ENCODE data around the gene VIT.
"Not testable (repeated sequence)": the region's sequence is repeated elsewhere in the genome, so short reads cannot be mapped to it uniquely, and the experiment has no call there.

The VIT gene

DNA sequence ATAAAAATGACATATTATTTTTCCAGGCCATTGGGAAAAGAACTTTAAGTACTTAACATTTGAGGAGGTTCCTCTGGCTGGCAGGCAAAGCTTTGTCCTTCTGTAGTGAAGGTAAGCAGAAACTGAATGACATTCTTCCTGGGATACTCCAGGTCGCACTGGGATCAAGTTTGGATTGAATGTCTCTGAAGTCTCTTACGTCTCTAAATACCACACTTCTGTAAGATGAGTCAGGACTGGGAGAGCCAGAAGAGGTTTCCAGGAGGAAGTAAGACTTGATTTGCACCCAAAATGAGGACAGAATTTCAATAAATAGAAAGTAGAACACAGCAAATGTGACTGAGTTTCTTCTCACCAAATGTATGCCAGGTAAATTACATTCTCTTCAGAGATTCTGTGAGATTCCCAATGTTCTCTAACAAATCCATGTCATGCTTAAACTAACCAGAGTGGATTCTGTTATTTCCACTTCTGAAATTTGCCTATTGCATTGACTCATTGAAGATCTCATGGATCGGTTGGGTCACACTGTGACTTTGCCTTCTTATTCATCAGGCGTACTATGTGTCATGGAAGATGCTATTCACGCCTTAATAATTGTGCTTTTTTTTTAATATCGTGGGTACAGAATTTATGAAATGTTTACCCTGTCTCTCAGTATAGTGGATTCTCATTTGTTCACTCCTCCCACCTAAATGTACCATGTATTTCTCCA, 25.5 kb upstream of the VIT start:
- no peak overlapping the region for H3K27ac Mint-ChIP-seq
- H3K4me3 Mint-ChIP-seq, result no peak overlapping the region
- no peak for ATAC-seq
- no peaks in the 10 kb centered on the region for H3K9me3 Mint-ChIP-seq
- H3K4me1 Mint-ChIP-seq, result no peaks in the 10 kb centered on the region
- H3K27me3 Mint-ChIP-seq, result peaks cover 19% of the 10 kb centered on the region
- no peaks in the 10 kb centered on the region for H3K36me3 Mint-ChIP-seq

DNA sequence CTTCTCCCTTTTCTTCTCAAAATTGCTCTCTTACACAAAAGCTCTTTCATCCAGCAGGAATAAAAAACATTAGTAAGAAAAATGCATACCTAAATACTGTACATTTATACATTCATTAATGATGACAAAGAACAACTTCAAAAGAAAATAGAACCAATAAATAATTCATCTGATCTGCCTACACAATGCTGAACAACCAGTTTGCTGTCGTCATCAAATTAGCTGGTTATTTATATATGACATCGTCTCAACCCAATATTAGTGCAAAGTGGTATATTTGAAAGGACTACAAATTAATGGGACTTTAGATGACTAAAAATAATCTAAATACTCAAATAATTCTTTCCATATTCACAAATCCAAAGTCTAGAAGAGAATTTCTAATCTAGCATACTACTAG, 24.8 kb upstream of the VIT start:
- Mint-ChIP-seq H3K27ac (no peak overlapping the region), H3K9me3 (no peaks in the 10 kb centered on the region), H3K4me1 (no peaks in the 10 kb centered on the region), H3K27me3 (peaks cover 26% of the 10 kb centered on the region), H3K36me3 (no peaks in the 10 kb centered on the region), H3K4me3 (no peak overlapping the region)
- ATAC-seq, result no peak

DNA sequence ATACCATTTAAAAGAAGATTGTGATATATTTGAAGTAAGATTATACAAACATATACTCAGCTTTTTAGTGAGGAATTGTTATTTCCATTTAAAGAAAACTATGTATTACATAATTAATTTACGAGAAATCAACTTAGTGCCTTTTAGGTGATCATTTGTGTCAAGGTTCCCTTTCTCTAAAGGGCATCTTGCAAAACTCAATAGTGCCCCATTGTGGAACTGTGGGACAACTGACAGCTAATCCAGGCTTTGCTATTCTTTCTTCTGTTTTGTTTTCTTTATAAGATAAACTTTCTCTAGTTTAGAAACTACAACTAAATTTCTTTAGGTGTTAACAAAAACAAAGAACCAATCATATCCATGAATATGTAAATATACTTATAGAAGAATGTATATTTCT, 24.3 kb upstream of the VIT start:
- Mint-ChIP-seq H3K9me3 (no peaks in the 10 kb centered on the region), H3K4me3 (no peak overlapping the region), H3K36me3 (no peaks in the 10 kb centered on the region), H3K27ac (no peak overlapping the region), H3K4me1 (no peaks in the 10 kb centered on the region), H3K27me3 (peaks cover 30% of the 10 kb centered on the region)
- no peak for ATAC-seq

DNA sequence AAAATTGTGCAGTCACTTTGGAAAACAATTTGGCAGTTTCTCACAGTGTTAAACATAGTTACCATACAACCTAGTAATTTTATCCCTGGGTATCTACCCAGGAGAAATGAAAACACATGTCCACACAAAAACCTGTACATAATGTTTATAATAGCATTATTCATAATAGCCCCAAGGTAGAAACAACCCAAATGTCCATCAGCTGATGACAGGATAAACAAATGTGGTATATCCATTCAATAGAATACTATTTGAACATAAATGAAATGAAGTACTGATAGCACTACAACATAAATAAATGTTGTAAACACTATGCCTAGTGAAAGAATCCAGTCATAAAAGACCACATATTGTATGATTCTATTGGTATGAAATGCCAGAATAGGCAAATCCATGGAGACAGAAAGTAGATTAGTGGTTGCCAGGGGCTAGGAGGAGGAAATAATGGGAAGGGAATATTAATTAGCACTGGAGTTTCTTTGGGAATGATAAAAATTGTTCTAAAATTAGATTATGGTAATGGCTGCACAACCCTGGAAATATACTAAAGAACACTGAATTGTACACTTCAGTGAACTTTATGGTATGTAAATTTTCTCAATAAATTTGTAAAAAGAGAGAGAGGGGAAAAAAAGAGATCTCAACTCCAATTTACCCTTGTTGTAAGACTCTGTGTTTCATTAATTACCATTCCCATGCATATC, 20.8 kb upstream of the VIT start:
- H3K4me1 Mint-ChIP-seq, result no peaks in the 10 kb centered on the region
- peaks cover 41% of the 10 kb centered on the region for H3K27me3 Mint-ChIP-seq
- H3K9me3 Mint-ChIP-seq, result peaks cover 13% of the 10 kb centered on the region
- H3K4me3 Mint-ChIP-seq, result no peak overlapping the region
- H3K27ac Mint-ChIP-seq, result no peak overlapping the region
- no peak for ATAC-seq
- no peaks in the 10 kb centered on the region for H3K36me3 Mint-ChIP-seq

DNA sequence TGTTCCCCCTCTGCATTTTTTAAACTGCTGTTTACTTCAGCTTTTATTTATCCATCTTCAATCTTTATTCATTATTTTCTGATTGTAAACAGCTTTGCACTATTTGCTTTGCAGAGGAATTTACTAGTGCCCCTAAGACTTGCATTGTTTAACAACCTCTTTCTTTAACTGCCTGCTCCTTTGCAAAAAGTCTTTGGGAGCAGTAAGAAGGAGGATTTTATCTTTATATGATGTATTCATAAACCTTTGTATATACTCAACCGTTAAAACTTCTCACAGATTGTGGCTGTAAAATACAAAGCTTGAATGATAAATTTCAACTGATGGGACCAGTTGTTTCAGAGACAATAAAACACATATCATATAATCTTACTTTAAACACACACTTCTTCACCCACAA, 20.1 kb upstream of the VIT start:
- ATAC-seq, result no peak
- H3K36me3 Mint-ChIP-seq, result no peaks in the 10 kb centered on the region
- H3K27me3 Mint-ChIP-seq, result peaks cover 47% of the 10 kb centered on the region
- H3K9me3 Mint-ChIP-seq, result peaks cover 14% of the 10 kb centered on the region
- no peaks in the 10 kb centered on the region for H3K4me1 Mint-ChIP-seq
- no peak overlapping the region for H3K27ac Mint-ChIP-seq
- H3K4me3 Mint-ChIP-seq, result no peak overlapping the region

DNA sequence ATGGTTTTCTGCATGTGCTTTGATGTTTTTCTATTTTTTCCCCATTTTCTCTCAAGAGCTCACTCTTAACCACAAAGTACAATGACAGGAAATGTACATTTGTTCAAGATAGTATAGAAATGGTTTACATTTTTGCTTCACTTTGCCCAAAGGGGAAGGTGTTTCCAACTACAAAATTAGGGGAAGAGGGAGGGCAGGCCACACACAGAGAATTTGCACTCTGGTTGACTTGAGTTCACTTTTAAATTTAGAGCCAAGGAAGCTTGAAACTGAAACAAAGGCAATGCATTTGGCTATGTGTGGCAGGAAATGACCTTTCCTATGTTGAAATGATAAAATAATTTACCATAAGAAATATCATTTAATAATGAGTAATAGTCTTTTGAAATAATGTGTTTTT, 19.1 kb upstream of the VIT start:
- Mint-ChIP-seq H3K27me3 (peaks cover 49% of the 10 kb centered on the region), H3K4me1 (no peaks in the 10 kb centered on the region), H3K4me3 (no peak overlapping the region), H3K9me3 (peaks cover 14% of the 10 kb centered on the region), H3K36me3 (no peaks in the 10 kb centered on the region), H3K27ac (no peak overlapping the region)
- ATAC-seq, result no peak

DNA sequence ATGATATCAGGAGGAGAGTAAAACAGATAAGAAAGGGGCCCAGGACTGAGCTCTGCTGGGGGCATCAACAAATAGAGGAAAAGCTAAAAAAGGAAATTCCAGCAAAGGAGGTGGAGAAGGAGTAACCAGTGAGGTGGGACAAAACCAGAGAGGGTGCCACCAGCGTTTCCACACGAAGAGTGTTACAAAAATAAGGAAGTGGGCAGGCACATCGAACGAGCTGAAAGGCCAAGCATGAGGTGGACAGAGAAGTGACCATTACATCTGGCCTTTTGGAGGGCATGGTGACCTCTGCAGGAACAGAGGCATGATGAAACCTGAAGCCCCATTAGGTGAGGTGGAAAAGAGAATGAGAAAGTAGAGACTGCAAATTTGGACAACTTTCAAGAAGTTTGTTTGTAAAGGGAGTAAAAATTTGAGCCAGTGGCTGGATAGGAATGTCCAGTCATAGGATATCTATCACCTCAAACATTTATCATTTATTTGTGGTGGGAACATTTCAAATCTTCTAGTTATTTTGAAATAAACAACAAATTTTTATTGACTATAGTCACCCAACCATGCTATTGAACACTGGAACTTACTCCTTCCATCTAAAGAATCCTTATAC, 18.4 kb upstream of the VIT start:
- ATAC-seq, result no peak
- Mint-ChIP-seq H3K9me3 (peaks cover 18% of the 10 kb centered on the region), H3K36me3 (no peaks in the 10 kb centered on the region), H3K27me3 (peaks cover 56% of the 10 kb centered on the region), H3K4me3 (no peak overlapping the region), H3K27ac (no peak overlapping the region), H3K4me1 (no peaks in the 10 kb centered on the region)

DNA sequence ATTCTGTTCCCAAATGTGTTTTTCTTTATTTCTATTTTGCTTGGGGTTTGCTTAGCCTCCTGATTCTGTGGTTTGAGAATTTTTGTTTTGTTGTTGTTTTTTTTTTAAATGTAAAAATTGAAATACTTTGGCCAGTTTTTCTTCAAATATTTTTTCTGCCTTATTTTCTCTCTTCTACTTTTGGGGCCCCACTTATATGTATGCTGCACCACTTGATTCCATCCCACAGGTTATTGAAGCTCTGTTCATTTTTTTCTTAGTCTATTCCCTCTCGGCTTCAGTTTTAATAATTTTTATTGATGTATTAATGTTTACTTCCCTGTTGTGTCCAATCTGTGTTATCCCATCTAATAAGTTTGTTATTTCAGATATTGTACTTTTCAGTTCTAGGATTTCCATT, 17.7 kb upstream of the VIT start:
- Mint-ChIP-seq H3K36me3 (no peaks in the 10 kb centered on the region), H3K27ac (no peak overlapping the region), H3K4me1 (no peaks in the 10 kb centered on the region), H3K4me3 (no peak overlapping the region), H3K9me3 (peaks cover 18% of the 10 kb centered on the region), H3K27me3 (peaks cover 62% of the 10 kb centered on the region)
- no peak for ATAC-seq

DNA sequence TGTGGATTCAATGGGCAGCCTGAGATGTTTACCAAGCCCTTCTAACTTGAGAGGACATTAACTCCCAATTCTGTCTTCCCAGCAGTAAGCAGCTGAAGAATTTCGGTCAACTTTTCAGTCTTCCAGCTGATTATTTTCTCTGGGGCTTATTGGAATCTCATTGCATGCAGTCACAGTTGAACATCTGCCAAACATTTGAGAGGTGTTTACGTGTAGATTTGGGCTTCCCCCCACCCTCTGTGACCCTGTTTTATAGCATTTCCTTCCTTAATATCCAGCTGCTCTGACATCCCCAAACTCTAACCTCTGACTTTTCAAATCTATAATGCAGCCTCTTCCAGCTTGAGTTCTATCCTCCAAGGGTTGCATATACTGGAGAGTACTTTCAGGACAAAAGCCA, 16.5 kb upstream of the VIT start:
- H3K9me3 Mint-ChIP-seq, result peaks cover 18% of the 10 kb centered on the region
- no peaks in the 10 kb centered on the region for H3K36me3 Mint-ChIP-seq
- no peak overlapping the region for H3K27ac Mint-ChIP-seq
- H3K27me3 Mint-ChIP-seq, result peaks cover 69% of the 10 kb centered on the region
- ATAC-seq, result no peak
- no peaks in the 10 kb centered on the region for H3K4me1 Mint-ChIP-seq
- H3K4me3 Mint-ChIP-seq, result no peak overlapping the region

DNA sequence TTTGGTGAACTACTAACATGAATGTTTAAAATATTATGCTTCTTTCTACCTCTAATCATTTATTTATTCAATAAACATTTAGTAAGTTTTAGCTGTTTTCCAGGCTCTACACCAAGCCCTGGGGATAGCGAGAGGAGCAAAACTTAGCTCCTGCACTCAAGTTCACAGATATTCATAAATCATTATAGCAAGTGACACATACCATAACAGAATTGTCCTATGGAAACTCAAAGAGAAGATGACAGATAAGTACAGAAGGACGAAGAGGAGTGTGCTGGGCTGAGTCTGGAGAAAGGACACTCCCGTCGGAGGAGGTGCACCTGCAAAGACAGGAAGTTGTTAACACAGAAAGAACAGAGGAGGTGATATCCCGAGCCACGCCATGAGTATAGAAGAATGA, 13.9 kb upstream of the VIT start:
- no peak overlapping the region for H3K27ac Mint-ChIP-seq
- H3K9me3 Mint-ChIP-seq, result peaks cover 18% of the 10 kb centered on the region
- ATAC-seq, result no peak

DNA sequence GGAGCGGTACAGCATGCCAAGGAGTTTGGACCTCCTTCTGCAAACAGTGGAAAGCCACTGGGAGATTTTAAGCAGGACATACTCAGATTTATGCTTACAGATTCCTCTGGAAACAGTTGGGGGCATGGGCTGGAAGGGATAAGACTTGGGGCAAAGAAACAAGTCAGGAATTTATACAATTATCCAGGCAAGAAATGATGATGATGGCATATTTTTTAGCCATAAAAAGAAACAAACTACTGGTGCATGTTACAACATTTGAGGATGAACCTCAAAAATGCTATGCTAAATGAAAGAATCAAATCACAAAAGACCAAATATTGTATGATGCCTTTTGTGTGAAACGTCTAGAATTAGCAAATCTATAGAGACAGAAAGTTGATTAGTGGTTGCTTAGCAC, 13.5 kb upstream of the VIT start:
- ATAC-seq, result no peak
- H3K9me3 Mint-ChIP-seq, result peaks cover 14% of the 10 kb centered on the region
- no peaks in the 10 kb centered on the region for H3K36me3 Mint-ChIP-seq
- no peaks in the 10 kb centered on the region for H3K4me1 Mint-ChIP-seq
- H3K27me3 Mint-ChIP-seq, result peaks cover 52% of the 10 kb centered on the region
- no peak overlapping the region for H3K27ac Mint-ChIP-seq
- no peak overlapping the region for H3K4me3 Mint-ChIP-seq

More for the DNA sequence above, 13.9 kb upstream of the VIT start:
- Mint-ChIP-seq H3K4me1 (no peaks in the 10 kb centered on the region), H3K4me3 (no peak overlapping the region), H3K36me3 (no peaks in the 10 kb centered on the region), H3K27me3 (peaks cover 52% of the 10 kb centered on the region)

DNA sequence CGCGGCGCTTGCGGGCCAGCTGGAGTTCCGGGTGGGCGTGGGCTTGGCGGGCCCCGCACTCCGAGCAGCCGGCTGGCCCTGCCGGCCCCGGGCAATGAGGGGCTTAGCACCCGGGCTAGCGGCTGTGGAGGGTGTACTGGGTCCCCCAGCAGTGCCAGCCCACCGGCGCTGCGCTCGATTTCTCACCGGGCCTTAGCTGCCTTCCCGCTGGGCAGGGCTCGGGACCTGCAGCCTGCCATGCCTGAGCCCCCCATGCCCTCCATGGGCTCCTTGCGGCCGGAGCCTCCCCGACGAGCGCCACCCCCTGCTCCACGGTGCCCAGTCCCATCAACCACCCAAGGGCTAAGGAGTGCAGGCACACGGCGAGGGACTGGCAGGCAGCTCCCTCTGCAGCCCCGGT, 8.2 kb upstream of the VIT start:
- not testable (repeated sequence) for H3K36me3 Mint-ChIP-seq, H3K27ac Mint-ChIP-seq, ATAC-seq, H3K9me3 Mint-ChIP-seq, H3K4me3 Mint-ChIP-seq, H3K4me1 Mint-ChIP-seq
- H3K27me3 Mint-ChIP-seq, result peaks cover 19% of the 10 kb centered on the region

DNA sequence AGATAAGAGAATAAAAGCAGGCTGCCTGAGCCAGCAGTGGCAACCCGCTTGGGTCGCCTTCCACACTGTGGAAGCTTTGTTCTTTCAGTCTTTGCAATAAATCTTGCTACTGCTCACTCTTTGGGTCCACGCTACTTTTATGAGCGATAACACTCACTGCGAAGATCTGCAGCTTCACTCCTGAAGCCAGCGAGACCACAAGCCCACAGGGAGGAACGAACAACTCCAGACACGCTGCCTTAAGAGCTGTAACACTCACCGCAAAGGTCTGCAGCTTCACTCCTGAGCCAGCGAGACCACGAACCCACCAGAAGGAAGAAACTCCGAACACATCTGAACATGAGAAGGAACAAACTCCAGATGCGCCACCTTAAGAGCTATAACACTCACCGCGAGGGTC, 7.5 kb upstream of the VIT start:
- not testable (repeated sequence) for H3K4me3 Mint-ChIP-seq, H3K27ac Mint-ChIP-seq, H3K4me1 Mint-ChIP-seq, ATAC-seq, H3K36me3 Mint-ChIP-seq, H3K9me3 Mint-ChIP-seq
- peaks cover 13% of the 10 kb centered on the region for H3K27me3 Mint-ChIP-seq

DNA sequence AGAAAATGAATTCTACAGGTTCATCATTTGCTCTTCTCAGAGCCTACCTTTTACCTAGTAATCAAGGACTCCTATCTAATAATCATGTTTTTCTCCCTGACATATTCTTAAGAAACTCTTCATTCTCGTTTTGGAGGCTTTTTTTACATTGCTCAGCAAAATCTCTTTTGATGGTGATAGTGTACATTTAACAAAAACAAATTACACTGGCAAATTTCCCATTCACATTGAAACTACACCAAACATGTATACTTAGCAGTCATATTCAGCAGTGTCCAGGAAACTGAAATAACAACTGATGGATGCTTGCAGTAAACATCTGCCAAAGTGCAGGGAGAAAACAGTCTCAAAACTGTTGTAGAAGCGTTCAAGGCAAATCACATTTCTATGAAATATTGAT, 4.4 kb upstream of the VIT start:
- no peaks in the 10 kb centered on the region for H3K4me1 Mint-ChIP-seq
- no peaks in the 10 kb centered on the region for H3K9me3 Mint-ChIP-seq
- H3K27me3 Mint-ChIP-seq, result peaks cover 7% of the 10 kb centered on the region
- no peak overlapping the region for H3K4me3 Mint-ChIP-seq
- no peak for ATAC-seq
- H3K36me3 Mint-ChIP-seq, result no peaks in the 10 kb centered on the region
- no peak overlapping the region for H3K27ac Mint-ChIP-seq

DNA sequence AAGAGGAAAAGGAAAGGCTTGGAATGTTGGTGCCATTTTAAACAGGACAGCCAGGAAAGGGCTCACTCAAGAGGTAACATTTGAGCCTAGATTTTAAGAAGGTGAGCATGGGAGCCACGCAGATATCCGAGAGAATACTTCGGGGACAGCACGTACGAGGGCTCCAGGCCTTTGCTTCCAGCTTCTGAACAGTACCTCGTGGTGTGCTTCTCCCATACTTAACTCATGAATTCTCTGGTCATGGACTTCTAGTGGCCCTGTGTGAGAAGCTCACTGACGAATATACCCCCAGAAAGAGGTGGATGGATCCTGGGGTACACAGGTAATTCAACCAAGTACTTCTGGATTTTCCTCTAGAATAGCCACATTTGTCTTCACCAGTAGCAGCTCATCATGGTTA, 2.7 kb upstream of the VIT start:
- H3K36me3 Mint-ChIP-seq, result no peaks in the 10 kb centered on the region
- H3K9me3 Mint-ChIP-seq, result no peaks in the 10 kb centered on the region
- peaks cover 9% of the 10 kb centered on the region for H3K27me3 Mint-ChIP-seq
- no peak for ATAC-seq
- no peaks in the 10 kb centered on the region for H3K4me1 Mint-ChIP-seq
- H3K4me3 Mint-ChIP-seq, result no peak overlapping the region
- H3K27ac Mint-ChIP-seq, result no peak overlapping the region

Data from stimulated activated memory B cell treated with anti-CD40 and anti-IgM and Interleukin-4, amounts not matched to agents 10 μg/mL and 1 μg/mL and 100 μg/mL, for 72 hours (primary cell).